H9 (cell line): ENCODE results near the gene ENOX1. TPM values are rescaled to one million over a fixed set of nuclear protein-coding genes. Genes with fewer than 3 reads are reported as not detected.

Source experiments
- DNase-seq: peaks from one replicate; pipeline ENCODE4 v3.0.0-alpha.2; 2017
- H2AFZ ChIP-seq: one replicate; pipeline ENCODE4 v1.6.1; 2013; ENCODE audit warnings: mild to moderate bottlenecking, low read length, control low read depth, moderate library complexity
- H2AK5ac ChIP-seq: 2 replicates; pipeline ENCODE4 v1.6.1; 2013; ENCODE audit warnings: low read length, control low read depth, mixed read lengths; ENCODE audit not compliant: insufficient read length
- H2BK120ac ChIP-seq: one replicate; pipeline ENCODE4 v1.6.1; 2013; ENCODE audit warnings: low read depth, mild to moderate bottlenecking, low read length, control low read depth, inconsistent platforms; ENCODE audit not compliant: poor library complexity, severe bottlenecking
- H2BK12ac ChIP-seq: 2 replicates; pipeline ENCODE4 v1.6.1; 2013; ENCODE audit warnings: low read length, control low read depth, mixed read lengths, low read depth; ENCODE audit not compliant: insufficient read length
- H2BK15ac ChIP-seq: 2 replicates; pipeline ENCODE4 v1.6.1; 2013; ENCODE audit warnings: low read depth, low read length, control low read depth
- H2BK20ac ChIP-seq: one replicate; pipeline ENCODE4 v1.6.1; 2013; ENCODE audit warnings: low read depth, mild to moderate bottlenecking, low read length, control low read depth, inconsistent platforms; ENCODE audit not compliant: poor library complexity, severe bottlenecking
- H2BK5ac ChIP-seq: 2 replicates; pipeline ENCODE4 v1.6.1; 2013; ENCODE audit warnings: low read length, control low read depth, mixed read lengths; ENCODE audit not compliant: insufficient read length
- H3K14ac ChIP-seq: 2 replicates; pipeline ENCODE4 v1.6.1; 2013; ENCODE audit warnings: low read length, control low read depth; ENCODE audit not compliant: insufficient read depth
- H3K18ac ChIP-seq: 2 replicates; pipeline ENCODE4 v1.6.1; 2013; ENCODE audit warnings: low read depth, mild to moderate bottlenecking, mixed read lengths, low read length, control low read depth; ENCODE audit not compliant: insufficient read length
- H3K23ac ChIP-seq: 2 replicates; pipeline ENCODE4 v1.6.1; 2013; ENCODE audit warnings: low read length, control low read depth, mixed read lengths, low read depth; ENCODE audit not compliant: insufficient read length
- H3K23me2 ChIP-seq: 2 replicates; pipeline ENCODE4 v1.6.1; 2013; ENCODE audit warnings: low read depth, mild to moderate bottlenecking, mixed read lengths, low read length, control low read depth; ENCODE audit not compliant: insufficient read length, poor library complexity, severe bottlenecking
- H3K27ac ChIP-seq: 2 replicates; pipeline ENCODE4 v1.5.1; 2013; ENCODE audit warnings: low read length, control low read depth, mixed read lengths, low read depth; ENCODE audit not compliant: insufficient read length
- H3K27me3 ChIP-seq: 2 replicates; pipeline ENCODE4 v1.6.1; 2013; ENCODE audit warnings: low read length, control low read depth, inconsistent platforms; ENCODE audit not compliant: insufficient read depth
- H3K4ac ChIP-seq: 2 replicates; pipeline ENCODE4 v1.6.1; 2013; ENCODE audit warnings: low read depth, mild to moderate bottlenecking, control low read depth, inconsistent platforms, low read length, moderate library complexity
- H3K4me1 ChIP-seq: 2 replicates; pipeline ENCODE4 v1.6.1; 2013; ENCODE audit warnings: low read length, control low read depth, inconsistent platforms; ENCODE audit not compliant: insufficient read depth
- H3K4me2 ChIP-seq: 2 replicates; pipeline ENCODE4 v1.6.1; 2013; ENCODE audit warnings: low read length, control low read depth, mixed read lengths; ENCODE audit not compliant: insufficient read length, insufficient read depth
- H3K56ac ChIP-seq: 2 replicates; pipeline ENCODE4 v1.6.1; 2013; ENCODE audit warnings: low read depth, mild to moderate bottlenecking, mixed read lengths, low read length, control low read depth; ENCODE audit not compliant: insufficient read length
- H3K79me1 ChIP-seq: 2 replicates; pipeline ENCODE4 v1.6.1; 2013; ENCODE audit warnings: low read depth, mild to moderate bottlenecking, moderate library complexity, low read length, control low read depth, inconsistent platforms; ENCODE audit not compliant: insufficient read depth, poor library complexity, severe bottlenecking
- H3K79me2 ChIP-seq: 2 replicates; pipeline ENCODE4 v1.6.1; 2013; ENCODE audit warnings: low read length, control low read depth, inconsistent platforms; ENCODE audit not compliant: insufficient read depth
- H3K9ac ChIP-seq: 2 replicates; pipeline ENCODE4 v1.6.1; 2013; ENCODE audit warnings: low read length, control low read depth, mixed read lengths; ENCODE audit not compliant: insufficient read length; ENCODE audit errors: extremely low read depth
- H3K9me3 ChIP-seq: one replicate; pipeline ENCODE4 v1.6.1; 2013; ENCODE audit warnings: low read depth, low read length, inconsistent platforms; ENCODE audit not compliant: control insufficient read depth
- H3T11ph ChIP-seq: one replicate; pipeline ENCODE4 v1.6.1; 2013; ENCODE audit warnings: mild to moderate bottlenecking, low read length, control low read depth, inconsistent platforms
- H4K20me1 ChIP-seq: one replicate; pipeline ENCODE4 v1.6.1; 2013; ENCODE audit not compliant: control insufficient read depth, insufficient read length, insufficient read depth
- H4K5ac ChIP-seq: 2 replicates; pipeline ENCODE4 v1.6.1; 2013; ENCODE audit warnings: low read depth, mild to moderate bottlenecking, mixed read lengths, low read length, control low read depth; ENCODE audit not compliant: insufficient read length
- H4K8ac ChIP-seq: replicated peaks from 2 replicates; pipeline ENCODE4 v1.6.1; 2013; ENCODE audit warnings: low read length, control low read depth, mixed read lengths, low read depth; ENCODE audit not compliant: insufficient read length
- H4K91ac ChIP-seq: 2 replicates; pipeline ENCODE4 v1.6.1; 2013; ENCODE audit warnings: low read depth, mild to moderate bottlenecking, moderate library complexity, mixed read lengths, low read length, control low read depth; ENCODE audit not compliant: insufficient read length
- H3K27ac Mint-ChIP-seq, 3 experiments: 2 replicates in 2 of 3; 3 replicates in 1 of 3; pipeline ENCODE4 v1.8.0; 2020 to 2021; ENCODE audit warnings: mixed read lengths in 3 of 3, mild to moderate bottlenecking in 1 of 3, moderate library complexity in 1 of 3
- H3K27me3 Mint-ChIP-seq: 2 replicates; pipeline ENCODE4 v1.8.0; 2021; ENCODE audit warnings: low read depth, mild to moderate bottlenecking, moderate library complexity, mixed read lengths
- H3K36me3 Mint-ChIP-seq, 3 experiments: 2 replicates in 2 of 3; 3 replicates in 1 of 3; pipeline ENCODE4 v1.8.0; 2020 to 2021; ENCODE audit warnings: low read depth in 3 of 3, mixed read lengths in 3 of 3; ENCODE audit not compliant: insufficient read depth in 1 of 3
- H3K4me1 Mint-ChIP-seq, 2 experiments: 2 replicates each; pipeline ENCODE4 v1.8.0; 2020; ENCODE audit warnings: mixed read lengths in 2 of 2
- H3K4me3 Mint-ChIP-seq, 2 experiments: 2 replicates in 1 of 2; 3 replicates in 1 of 2; pipeline ENCODE4 v1.8.0; 2020 to 2021; ENCODE audit warnings: mild to moderate bottlenecking in 2 of 2, mixed read lengths in 2 of 2, moderate library complexity in 1 of 2
- H3K9me3 Mint-ChIP-seq, 2 experiments: 2 replicates in 1 of 2; 3 replicates in 1 of 2; pipeline ENCODE4 v1.8.0; 2020; ENCODE audit warnings: mild to moderate bottlenecking in 2 of 2, mixed read lengths in 2 of 2, moderate library complexity in 1 of 2
- WGBS: extraction: QIAGEN DNeasy Blood & Tissue Kit; methylation state at CpG from one replicate; pipeline ENCODE4 v1.1.7; 2013; ENCODE audit warnings: missing lambda C conversion rate, low lambda C conversion rate, mixed read lengths; ENCODE audit not compliant: insufficient read length; ENCODE audit errors: extremely low coverage; 5-methylcytosine and 5-hydroxymethylcytosine counted together
- total RNA-seq: library from RNA; stranded (reverse); gene quantifications from 2 replicates; pipeline ENCODE4 v1.2.1, GENCODE V29; 2021
- TF ChIP-seq, protein P1 (sequence below): fragments of 200-600 bp; sonication (generic); conservative IDR thresholded peaks from 3 replicates; pipeline ENCODE4 v1.8.0; 2021; ENCODE audit warnings: antibody characterized with exemption, mild to moderate bottlenecking

Gene ENOX1
- total RNA-seq, 1 experiment from 2014 or later: 0.24 TPM

DNA sequence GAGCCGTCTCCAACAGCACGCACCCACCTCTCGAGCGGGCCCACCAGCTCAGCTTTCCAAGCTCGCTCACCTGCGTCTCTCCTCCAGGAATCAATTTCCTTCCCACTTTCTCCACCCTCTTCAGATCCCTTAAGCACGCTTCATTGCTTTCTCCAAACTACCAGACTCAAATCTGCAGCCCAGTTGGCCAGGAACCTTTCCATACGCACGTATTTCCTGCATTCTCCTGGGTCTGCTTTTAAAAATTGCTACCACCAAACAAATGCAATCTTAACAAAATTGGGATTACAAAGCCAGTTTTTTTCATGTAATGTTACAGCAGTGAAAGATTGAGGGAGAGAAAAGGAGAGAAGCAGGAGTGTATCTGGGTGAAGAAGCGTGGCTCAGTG is 1.5 kb downstream of the ENOX1 start:
- no peak for DNase-seq
- TF ChIP-seq, protein P1, sequence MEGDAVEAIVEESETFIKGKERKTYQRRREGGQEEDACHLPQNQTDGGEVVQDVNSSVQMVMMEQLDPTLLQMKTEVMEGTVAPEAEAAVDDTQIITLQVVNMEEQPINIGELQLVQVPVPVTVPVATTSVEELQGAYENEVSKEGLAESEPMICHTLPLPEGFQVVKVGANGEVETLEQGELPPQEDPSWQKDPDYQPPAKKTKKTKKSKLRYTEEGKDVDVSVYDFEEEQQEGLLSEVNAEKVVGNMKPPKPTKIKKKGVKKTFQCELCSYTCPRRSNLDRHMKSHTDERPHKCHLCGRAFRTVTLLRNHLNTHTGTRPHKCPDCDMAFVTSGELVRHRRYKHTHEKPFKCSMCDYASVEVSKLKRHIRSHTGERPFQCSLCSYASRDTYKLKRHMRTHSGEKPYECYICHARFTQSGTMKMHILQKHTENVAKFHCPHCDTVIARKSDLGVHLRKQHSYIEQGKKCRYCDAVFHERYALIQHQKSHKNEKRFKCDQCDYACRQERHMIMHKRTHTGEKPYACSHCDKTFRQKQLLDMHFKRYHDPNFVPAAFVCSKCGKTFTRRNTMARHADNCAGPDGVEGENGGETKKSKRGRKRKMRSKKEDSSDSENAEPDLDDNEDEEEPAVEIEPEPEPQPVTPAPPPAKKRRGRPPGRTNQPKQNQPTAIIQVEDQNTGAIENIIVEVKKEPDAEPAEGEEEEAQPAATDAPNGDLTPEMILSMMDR: no peak
- Histone ChIP-seq H2AFZ (no peak overlapping the region), H3K23me2 (peaks cover 15% of the 10 kb centered on the region), H3K4ac (no peak overlapping the region), H3K9ac (no peak overlapping the region), H3K79me2 (no peaks in the 10 kb centered on the region), H2BK20ac (no peak overlapping the region), H3K23ac (no peak overlapping the region), H3T11ph (no peak overlapping the region), H4K20me1 (no peaks in the 10 kb centered on the region), H2AK5ac (no peak overlapping the region), H3K27me3 (peaks cover 6% of the 10 kb centered on the region; the same call in 1 of the 2 replicates), H2BK12ac (no peak overlapping the region), H4K8ac (no peak overlapping the region), H3K79me1 (no peaks in the 10 kb centered on the region), H2BK120ac (no peak overlapping the region), H3K56ac (no peak overlapping the region), H4K5ac (no peak overlapping the region), H4K91ac (no peak overlapping the region), H3K4me2 (peak overlapping the region; percentile 69), H2BK15ac (no peak overlapping the region), H3K4me1 (no peaks in the 10 kb centered on the region; the same call in 1 of the 2 replicates), H3K18ac (no peak overlapping the region), H3K14ac (no peak overlapping the region), H3K9me3 (no peaks in the 10 kb centered on the region), H3K27ac (no peak overlapping the region), H2BK5ac (no peak overlapping the region)
- Mint-ChIP-seq H3K9me3 (no peaks in the 10 kb centered on the region), H3K27ac (no peak overlapping the region), H3K4me3 (peak overlapping the region; percentile 75 to 92), H3K27me3 (peaks cover 87% of the 10 kb centered on the region), H3K36me3 (no peaks in the 10 kb centered on the region), H3K4me1 (peaks cover 17 to 22% of the 10 kb centered on the region in 2 experiments)
- WGBS: no CpG with 5 or more reads among the region's 10 CpGs
